GM19193 (cell line): ENCODE data around the gene GTSE1.

Source experiments
- POLR2A ChIP-seq: IDR thresholded peaks from 4 replicates; pipeline ENCODE4 v1.6.1; 2011; ENCODE audit not compliant: insufficient read depth, insufficient read length; ENCODE audit errors: extremely low read depth

GTSE1 gene

GRCh38 chr22:46272196-46272595, 24.5 kb upstream of the GTSE1 start:
- TF ChIP-seq POLR2A: no peak

DNA sequence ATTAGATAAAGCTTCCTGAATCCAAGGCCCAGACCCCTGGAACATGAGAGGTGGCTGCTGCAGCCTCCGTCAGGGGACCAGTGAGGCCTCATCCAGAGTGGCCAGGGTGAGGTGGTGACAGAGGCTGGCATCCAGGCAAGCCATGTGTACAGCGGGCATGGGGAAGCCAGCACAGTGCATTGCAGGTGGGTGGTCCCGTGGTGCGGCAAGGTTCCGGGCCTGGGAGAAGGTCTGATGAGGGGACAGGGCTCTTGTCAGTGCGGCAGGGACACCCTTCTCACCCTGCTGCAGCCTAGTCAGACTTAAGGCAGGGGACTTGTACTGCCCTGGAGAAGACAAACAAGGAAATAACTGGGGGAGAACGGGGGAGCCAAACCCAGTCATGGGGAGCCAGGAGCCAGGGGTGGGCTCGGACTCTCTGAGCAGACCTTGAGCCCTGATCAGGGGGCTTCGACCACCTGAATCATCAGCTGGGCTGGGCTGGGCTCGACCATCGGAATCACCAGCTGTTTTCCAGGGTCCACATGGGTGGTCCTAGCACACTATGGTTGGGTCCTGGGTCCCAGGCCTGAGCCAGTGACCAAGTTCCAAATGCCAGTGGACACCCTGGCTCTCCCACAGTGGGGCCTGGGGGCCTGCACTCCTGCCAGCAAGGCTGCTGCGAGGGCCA, 23.8 kb upstream of the GTSE1 start:
- no peak for TF ChIP-seq POLR2A

DNA sequence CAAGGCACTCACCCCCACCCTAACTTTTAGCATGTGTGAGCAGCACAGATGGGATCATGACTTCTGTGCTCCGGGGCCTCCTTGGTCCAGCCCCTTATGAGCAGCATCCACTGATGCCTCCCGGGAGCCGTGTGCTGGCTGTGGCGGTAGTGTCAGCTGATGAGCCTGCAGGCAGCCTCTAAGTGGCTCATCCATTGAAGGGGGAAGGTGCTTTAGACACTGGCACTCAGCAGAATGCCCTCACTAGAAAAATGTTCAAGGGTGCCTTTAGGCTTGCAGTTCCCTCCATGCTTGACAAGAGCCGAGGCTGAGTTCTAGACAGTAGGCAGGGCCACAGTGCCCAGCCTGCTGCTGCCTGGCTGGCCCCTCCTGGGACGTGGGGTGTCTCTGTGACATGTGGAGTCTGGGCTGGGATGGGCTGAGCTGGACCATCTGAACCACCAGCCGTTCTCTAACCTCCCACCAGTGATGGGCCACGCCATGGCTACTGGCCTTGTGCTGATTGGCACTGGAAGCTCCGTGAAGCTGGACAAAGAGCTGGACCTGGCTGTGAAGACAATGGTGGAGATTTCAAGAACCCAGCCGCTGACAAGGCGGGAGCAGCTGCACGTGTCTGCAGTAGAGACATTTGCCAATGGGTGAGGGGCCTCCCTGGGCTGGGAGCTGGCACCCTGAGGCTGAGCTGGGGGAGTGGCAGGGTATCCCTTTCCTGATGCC, 23.1 kb upstream of the GTSE1 start:
- no peak for TF ChIP-seq POLR2A

GRCh38 chr22:46274381-46274780, 22.3 kb upstream of the GTSE1 start:
- no peak for TF ChIP-seq POLR2A

DNA sequence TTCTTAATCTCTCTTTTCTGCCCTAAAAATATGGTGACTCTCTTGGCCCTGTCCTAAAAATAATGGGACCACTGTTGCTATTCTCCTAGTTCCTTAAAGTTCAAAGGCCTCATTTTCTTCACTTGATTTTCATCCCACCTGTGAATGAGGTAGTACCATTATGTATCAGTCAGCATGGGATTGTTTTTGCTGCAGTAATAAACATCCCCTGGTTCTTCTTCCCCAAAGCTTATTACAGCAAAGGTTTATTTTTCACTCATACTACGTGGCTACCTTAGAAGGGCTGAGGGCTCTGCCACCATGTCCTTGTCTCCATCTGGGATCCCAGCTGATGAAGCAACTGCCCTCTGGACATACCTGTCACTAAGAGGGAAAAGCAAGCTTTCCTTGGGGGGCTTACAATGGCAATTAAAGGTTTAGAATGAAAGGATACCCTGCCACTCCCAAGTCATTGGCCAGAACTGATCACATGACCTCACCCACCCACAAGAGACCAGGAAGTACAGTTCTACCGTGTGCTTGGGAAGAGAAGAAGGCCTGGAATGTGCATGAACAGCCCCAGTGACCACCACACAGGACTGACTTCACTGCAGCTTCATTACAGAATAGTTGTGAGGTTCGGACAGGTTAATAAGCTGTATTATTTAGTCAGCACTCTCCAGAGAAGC, 21.1 kb upstream of the GTSE1 start:
- no peak for TF ChIP-seq POLR2A

GRCh38 chr22:46276563-46276962, 20.1 kb upstream of the GTSE1 start:
- no peak for TF ChIP-seq POLR2A

DNA sequence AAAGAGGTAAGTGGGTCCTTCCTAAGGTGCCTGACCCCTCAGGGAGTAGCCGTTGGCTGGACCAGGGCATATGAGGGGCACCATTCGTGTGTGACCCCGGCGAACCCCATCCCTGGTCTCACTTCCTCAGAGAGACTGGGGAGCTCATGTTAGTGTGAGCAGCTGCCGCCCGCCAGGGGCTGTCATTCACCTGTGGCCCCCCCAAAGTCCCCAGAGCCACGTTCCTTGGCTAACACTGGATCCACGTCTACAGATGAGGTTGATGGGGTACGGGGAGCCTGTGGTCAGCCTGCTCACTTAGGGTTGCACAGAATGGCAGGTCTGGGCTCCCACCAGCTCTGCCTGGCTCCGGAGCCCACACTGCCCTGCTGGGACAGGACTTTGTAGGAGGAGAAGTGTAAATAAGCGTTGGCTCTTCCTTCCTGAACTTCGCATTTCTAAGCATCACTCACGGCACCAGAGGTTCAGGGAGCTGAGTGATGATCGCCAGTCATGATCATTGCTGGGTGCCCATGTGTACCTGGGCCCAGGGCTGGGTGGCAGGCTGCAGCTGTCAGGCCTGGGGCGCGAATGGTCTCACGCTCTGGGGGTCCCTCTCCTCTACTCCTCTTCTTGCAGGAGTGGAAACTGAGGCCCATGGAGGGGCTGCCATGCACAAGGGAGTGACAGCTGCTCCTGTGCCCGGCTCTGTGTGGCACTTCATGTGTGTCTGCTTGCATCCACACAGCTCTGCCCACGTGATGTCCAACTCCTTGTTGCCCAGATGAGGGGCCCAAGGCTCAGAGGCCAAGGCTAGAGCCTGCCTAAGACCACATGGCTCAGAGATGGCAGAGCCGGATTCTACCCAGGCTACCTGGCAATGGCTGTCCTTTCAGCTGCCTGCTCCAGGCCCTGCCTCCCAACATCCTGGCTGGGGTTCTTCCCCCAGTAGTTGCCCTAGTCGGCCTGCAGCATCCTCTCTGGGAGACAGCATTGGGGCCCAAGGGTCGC, 17.7 kb upstream of the GTSE1 start:
- no peak for TF ChIP-seq POLR2A

DNA sequence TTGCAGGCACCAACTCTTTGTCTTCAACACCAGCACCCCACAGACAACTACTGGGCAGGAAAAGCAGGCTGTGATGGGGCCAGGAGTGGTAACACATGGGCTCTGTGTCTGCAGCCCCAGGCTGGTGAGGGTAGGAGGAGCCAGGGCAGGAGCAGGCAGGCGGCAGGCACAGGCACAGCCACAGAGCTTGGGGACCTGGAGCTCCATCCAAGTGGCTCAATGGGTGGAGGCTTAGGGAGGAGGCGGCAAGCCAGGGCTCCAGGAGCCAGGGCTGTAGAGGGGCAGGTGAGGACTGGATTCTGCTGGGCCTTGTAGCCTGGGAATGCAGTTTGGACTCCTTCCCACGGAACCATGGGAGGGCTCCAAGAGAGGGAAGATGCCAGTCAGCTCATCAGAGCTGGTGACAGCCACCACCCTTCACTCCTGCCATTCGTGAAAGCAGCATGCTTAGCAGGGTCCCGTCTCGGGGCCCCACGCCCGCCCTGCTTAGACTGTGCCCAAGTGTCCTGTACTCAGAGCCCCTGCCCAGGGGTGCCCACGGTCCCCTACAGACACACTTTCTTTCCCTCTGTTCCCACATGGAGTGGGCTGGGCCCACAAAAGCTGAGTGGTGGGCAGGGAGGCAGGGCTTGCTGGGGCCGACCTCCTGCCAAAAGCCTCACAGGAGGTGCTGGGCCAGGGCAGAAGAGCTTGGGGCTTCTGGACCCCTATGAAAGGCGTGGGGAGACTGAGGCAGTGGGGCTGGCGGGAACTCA, 16.4 kb upstream of the GTSE1 start:
- TF ChIP-seq POLR2A: no peak

DNA sequence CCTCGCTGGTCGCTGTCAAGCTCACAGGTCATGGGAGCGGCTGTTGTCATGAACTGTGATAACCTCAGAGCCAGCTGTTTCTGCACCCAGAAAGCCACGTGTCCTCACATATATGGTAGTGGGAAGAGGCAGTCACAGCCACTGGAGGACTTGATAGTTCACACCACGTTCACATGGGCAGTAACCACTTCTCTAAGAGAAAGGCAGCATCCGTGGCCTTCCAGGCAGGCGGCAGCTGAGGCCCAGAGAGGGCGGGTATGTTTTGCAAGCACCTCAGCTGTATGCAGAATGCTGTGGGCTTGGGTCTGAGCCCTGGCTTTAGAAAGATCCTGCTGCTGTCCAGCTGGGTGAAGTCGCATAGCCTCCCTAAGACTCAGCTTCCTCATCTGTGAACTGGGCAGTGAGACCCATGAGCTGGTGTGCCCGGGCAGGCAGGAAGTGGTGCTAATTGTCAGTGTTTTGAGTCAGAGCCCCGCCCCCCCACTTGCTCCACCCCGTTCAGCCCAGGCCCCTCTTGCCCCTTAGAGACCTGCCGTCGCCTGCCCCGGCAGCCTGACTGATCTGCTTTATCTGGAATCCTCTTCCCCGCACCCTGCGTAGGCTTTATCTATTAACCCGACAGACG, 15.6 kb upstream of the GTSE1 start:
- no peak for TF ChIP-seq POLR2A

DNA sequence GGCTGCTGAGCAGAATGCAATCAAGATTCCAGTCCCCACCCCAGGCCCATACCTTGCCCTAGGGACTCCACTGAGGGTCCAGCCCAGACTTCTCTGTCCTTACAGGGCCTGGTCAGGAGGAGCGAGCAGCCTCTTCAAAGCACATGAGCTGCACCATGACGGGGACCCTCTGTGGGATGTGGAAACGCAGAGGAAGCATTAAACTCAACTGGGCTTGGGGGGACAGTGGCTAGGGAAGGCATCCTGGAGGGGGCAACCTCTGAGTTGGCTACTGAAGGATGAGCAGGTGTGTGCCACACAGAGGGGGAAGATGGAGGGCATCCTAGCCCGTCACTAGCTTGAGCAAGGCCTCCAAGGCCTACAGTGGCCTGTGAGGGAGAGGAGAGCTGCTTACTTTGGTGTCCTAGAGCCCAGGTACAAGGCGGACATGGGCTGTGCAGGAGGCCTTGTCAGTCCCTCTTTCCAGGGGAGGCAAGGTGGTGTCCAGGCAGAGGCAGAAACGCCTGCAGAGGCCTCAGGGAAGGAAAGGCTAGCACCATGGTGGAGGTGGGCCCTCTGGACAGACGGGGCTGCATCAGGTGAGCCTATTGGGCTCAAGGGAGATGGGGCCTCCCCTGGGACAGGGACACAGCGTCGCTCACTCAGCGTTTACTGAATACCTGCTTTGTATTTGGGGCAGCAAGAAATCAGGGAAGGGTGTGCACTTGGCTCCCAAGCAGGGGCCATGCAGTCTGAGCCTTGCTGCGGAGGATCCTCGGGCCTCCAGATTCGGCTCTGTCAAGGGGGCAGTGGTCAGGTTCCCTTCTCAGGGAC, 14.6 kb upstream of the GTSE1 start:
- TF ChIP-seq POLR2A: no peak

DNA sequence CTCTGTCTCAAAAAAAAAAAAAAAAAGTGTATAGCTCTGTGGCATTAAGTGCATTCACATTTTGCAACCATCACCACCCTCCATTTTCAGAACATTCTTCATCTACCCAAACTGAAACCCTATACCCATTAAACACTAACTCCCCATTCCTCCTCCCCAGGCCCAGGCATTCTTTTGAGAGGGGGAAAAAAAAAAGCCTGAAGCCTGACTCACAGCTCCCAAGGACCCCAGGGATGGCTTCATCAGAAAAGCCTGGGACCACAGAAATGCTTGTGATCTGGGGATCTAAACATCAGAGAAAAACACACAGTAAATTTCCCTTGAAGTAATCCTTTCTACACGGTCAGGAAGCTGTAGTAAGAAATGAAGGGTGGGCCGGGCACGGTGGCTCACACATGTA, 10.7 kb upstream of the GTSE1 start:
- no peak for TF ChIP-seq POLR2A

DNA sequence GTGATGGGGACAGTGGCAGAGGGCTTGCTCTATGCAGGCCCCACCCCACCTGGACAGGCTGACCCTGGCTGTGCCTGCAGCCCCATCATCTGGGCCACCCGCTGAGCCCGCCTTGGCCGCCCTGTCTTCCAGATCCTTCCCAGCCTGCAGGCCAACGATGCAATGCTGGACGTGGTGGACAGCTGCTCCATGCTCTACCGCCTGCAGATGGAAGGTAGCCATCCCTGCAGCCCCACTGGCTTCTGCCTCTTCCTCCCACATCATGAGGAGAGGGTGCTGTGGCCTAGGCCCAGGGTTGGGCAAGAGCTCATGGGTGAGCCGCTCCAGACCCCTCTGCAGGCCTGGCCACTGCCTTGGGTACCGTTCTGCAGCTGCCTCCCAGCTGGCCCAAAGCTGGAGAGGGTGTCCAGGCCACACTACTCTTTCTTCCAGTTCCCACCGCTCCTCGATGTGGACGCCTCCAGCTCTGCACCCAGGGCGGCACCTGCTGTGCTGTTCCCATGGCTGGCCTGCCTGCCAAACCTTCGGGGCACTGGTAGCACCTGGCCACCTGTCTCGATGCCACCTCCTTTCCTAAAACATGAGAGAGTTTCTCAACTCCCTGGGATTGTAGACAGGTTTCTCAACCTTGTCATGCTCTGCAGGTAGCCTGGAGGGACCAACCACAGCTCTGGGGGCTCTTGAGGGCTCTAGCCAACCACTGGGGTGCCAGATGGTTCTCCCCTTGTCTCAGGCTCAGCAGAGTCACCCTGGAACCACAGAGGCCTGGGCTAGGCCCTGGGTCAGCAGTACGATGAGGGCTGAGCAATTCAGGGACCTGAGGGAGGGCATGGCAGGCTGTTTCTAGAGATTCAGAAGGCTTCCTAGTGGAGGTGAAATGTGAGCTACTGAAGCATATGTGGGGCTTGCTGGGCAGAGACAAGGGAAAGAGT, 9.5 kb upstream of the GTSE1 start:
- no peak for TF ChIP-seq POLR2A
